Activated CD8-positive, alpha-beta memory T cell treated with anti-CD3 and anti-CD28 coated beads, Interleukin-2, amount 50 U/mL, for 1 hour (primary cell): Measurements from ENCODE around the gene SPAG8.

ENCODE experiments used
- DNase-seq: peaks from one replicate; pipeline ENCODE4 v3.0.0-alpha.2; 2020; ENCODE audit errors: extremely low read depth

Gene SPAG8

GRCh38 chr9:35810122-35810521 lies 1.9 kb downstream of the SPAG8 start:
- no peak for DNase-seq

GRCh38 chr9:35808433-35808832 lies 3.6 kb downstream of the SPAG8 start:
- DNase-seq, result no peak

GRCh38 chr9:35806101-35806500 lies 6.0 kb downstream of the SPAG8 start:
- no peak for DNase-seq

GRCh38 chr9:35801328-35802128 lies 10.5 kb downstream of the SPAG8 start:
- no peak for DNase-seq

GRCh38 chr9:35800530-35800929 lies 11.5 kb downstream of the SPAG8 start:
- DNase-seq, result no peak

GRCh38 chr9:35798658-35799374 lies 13.2 kb downstream of the SPAG8 start:
- no peak for DNase-seq

GRCh38 chr9:35797311-35798109 lies 14.6 kb downstream of the SPAG8 start:
- DNase-seq, result no peak

GRCh38 chr9:35795695-35796094 lies 16.4 kb downstream of the SPAG8 start:
- no peak for DNase-seq

- no peak for DNase-seq
Measured at GRCh38 chr9:35793461-35793860, 18.6 kb downstream of the SPAG8 start.

GRCh38 chr9:35792826-35793225 lies 19.2 kb downstream of the SPAG8 start:
- DNase-seq, result no peak

- DNase-seq, result no peak
Measured at GRCh38 chr9:35792024-35792813, 19.8 kb downstream of the SPAG8 start.

GRCh38 chr9:35791297-35791921 lies 20.7 kb downstream of the SPAG8 start, which contains the start of gene NPR2:
TSS of gene NPR2 (plus strand) at chr9:35791591. CDS start at chr9:35792409, 818 bp downstream.
- DNase-seq, result no peak

GRCh38 chr9:35790385-35791296 lies 21.4 kb downstream of the SPAG8 start:
- DNase-seq, result peak; percentile 37

- DNase-seq, result no peak
Measured at GRCh38 chr9:35790025-35790384, 22.1 kb downstream of the SPAG8 start.

GRCh38 chr9:35789541-35789940 lies 22.5 kb downstream of the SPAG8 start:
- no peak for DNase-seq

- no peak for DNase-seq
Measured at GRCh38 chr9:35783418-35783817, 28.6 kb downstream of the SPAG8 start.

- no peak for DNase-seq
Measured at GRCh38 chr9:35781066-35781465, 31.0 kb downstream of the SPAG8 start.

GRCh38 chr9:35778496-35778895 lies 33.6 kb downstream of the SPAG8 start:
- no peak for DNase-seq

GRCh38 chr9:35776018-35776417 lies 36.0 kb downstream of the SPAG8 start:
- no peak for DNase-seq
